ENCODE results near the gene PPP1R15B. TPM values are rescaled to one million over a fixed set of nuclear protein-coding genes. Genes with fewer than 3 reads are reported as not detected.

The PPP1R15B gene
- total RNA-seq (2014; rRNA removed; shearing (Covaris generic)) = 57.2 and 61.7 TPM in 2 replicates

DNA sequence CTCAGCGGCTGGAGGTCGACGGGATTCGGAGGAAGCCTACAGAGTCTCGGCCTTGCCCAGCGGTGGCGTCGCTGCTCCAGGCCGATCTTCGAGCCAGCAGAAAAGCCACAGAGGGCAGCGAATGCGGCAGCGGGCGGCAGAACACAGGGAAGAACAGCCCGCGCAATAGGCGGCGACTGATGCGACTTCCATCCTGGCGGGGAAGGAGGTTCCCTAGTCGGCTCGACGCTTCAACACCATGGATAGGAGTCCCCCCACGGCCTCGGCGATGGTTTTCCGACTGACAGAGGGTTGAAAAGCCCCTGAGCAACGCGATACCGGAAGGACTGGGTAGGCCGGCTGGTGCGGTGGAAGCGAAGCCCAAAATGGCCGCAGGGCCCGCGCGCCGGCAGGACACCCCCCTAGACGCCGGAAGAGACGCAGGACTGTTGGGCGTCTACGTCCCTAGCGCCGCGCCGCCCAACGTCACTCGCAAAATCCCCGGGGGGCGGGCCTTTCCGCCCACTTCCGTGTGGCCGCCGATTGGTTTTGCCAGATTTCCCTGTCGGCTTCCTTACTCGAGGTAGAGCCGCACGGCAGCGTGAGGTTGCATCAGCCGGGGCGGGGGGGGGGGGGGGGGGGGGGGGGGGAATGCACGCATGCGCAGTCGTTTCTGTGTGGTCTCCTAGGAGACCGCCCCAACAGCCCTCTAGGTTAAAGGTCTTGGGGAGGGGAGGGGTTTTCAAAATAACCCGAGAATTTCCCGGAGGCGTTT, at the start of gene PPP1R15B:
Gene PPP1R15B (minus strand): TSS at position 367 of the 754 bp plus-strand sequence. CDS start 406 bp downstream, outside the sequence.

DNA sequence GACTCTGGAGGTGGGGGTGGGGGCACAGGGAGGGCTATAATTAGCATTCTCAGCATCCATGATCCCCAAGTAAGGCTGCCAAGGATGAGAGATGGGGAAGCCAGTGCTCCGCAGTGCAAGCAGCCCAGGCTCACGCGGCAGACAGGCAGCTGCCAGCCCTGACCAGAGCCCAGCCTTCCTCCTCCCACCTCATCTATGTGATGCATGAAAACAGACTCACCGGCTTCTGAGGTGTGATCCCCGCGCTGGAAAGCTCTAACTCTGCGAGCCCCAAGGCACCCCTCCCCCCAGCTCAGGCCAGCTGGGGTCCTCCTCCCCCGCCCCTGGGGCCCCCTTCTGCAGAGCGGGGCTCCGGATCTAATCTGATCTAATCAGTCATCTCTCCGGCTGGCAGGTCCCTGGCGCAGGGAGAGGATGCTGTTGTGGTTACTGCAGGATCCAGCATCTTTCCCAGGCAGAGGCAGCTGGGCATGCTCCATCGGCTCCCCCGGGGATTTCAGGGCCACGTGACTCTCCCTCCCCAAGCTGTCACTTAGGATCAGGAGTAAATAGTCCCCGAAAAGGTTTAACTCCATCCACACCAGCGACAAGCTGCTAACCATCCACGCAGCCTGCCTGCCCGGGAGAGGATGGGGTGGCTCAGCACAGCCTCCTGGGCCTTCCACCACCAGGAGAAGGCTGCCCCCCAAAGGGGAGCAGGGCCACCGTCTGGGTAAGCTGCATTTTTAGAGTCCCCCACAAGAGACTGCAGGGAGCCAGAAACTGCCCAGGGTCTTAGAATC, 52.0 kb downstream of the PPP1R15B start, which contains the start of gene PLEKHA6:
Gene PLEKHA6 (minus strand): TSS at position 456 of the 782 bp plus-strand sequence. CDS start 86,202 bp downstream, outside the sequence.

Small RNA genes lying within 50 kb of the gene (small RNA-seq; reads per million reads assigned to genes)
- gene AL606489.2 = not detected

Other genes with a start within 250 kb of the PPP1R15B start
- gene REN, start 245.5 kb downstream of the PPP1R15B start, total RNA-seq (2014; rRNA removed; shearing (Covaris generic)) = 0.08 TPM in 1 of 2 replicates, not detected in the other
- gene KISS1, start 215.3 kb downstream of the PPP1R15B start, total RNA-seq (2014; rRNA removed; shearing (Covaris generic)) = 7.8 and 12.4 TPM in 2 replicates
- gene GOLT1A, start 197.8 kb downstream of the PPP1R15B start, total RNA-seq (2014; rRNA removed; shearing (Covaris generic)) = 1.6 and 2.0 TPM in 2 replicates
- 0.53 and 4.7 TPM in 2 replicates for gene PLEKHA6, start 51.9 kb downstream of the PPP1R15B start, total RNA-seq (2014; rRNA removed; shearing (Covaris generic))
- 3.8 and 6.5 TPM in 2 replicates for gene PIK3C2B, start 83.0 kb upstream of the PPP1R15B start, total RNA-seq (2014; rRNA removed; shearing (Covaris generic))
- 47.3 and 50.9 TPM in 2 replicates for gene MDM4, start 104.6 kb upstream of the PPP1R15B start, total RNA-seq (2014; rRNA removed; shearing (Covaris generic))

All from A375 (cell line).